Measurements from ENCODE around the gene KCNA4.
"Not testable (repeated sequence)": the region's sequence is repeated elsewhere in the genome, so short reads cannot be mapped to it uniquely, and the experiment has no call there.

The KCNA4 gene

DNA sequence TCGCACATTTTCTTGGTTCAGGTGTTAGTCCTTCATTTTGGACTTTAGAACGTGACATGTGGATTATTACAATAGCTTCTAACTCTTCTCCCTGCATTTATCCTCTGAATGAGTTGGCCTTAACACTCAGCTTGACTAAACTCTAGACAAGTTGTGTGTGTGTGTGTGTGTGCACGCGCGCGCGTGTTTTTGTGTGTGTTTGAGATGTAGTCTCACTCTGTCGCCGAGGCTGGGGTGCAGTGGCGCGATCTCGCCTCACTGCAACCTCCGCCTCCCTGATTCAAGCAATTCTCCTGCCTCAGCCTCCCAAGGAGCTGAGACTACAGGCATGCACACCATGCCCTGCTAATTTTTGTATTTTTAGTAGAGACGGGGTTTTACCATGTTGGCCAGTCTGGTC, 24.3 kb upstream of the KCNA4 start:
- no peak for TF ChIP-seq CTCF (IDR thresholded peaks at IDR 0.05; ENCODE audit: low read depth, low read length)
- DNase-seq (ENCODE audit: extremely low read depth, low read depth) = no peak

DNA sequence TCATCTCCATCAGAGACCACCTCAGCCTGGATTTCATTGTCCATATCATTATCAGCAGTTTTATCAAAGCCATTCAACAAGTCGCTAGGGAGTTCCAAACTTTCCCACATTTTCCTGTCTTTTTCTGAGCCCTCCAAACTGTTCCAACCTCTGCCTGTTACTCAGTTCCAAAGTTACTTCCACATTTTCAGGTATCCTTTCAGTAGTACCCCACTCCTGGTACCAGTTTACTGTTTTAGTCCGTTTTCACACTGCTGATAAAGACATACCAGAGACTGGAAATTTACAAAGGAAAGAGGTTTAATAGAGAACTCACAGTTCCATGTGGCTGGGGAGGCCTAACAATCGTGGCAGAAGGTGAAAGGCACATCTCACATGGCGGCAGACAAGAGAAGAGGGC, 17.9 kb upstream of the KCNA4 start:
- DNase-seq (ENCODE audit: extremely low read depth, low read depth) = not testable (repeated sequence)

DNA sequence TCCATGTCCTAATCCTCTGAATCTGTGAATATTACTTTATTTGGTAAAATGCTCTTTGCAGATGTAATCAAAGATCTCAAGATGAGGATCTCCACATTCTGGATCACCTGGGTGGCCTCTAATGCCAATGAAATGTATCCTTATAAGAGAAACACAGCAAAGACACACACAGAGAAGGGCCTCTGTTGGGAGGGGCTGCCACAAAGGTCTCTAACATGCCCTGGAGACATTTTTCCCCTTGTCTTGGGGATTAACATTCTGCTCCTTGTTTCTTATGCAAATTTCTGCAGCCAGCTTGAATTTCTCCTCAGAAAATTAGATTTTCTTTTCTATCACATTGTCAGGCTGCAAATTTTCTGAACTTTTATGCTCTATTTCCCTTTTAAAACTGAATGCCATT, 17.3 kb upstream of the KCNA4 start:
- not testable (repeated sequence) for DNase-seq (ENCODE audit: extremely low read depth, low read depth)

- TF ChIP-seq CTCF (IDR thresholded peaks at IDR 0.05; ENCODE audit: low read depth, low read length) = no peak
- no peak for DNase-seq (ENCODE audit: extremely low read depth, low read depth)
Observed at GRCh38 chr11:30025396-30026139, 8.7 kb upstream of the KCNA4 start.

DNA sequence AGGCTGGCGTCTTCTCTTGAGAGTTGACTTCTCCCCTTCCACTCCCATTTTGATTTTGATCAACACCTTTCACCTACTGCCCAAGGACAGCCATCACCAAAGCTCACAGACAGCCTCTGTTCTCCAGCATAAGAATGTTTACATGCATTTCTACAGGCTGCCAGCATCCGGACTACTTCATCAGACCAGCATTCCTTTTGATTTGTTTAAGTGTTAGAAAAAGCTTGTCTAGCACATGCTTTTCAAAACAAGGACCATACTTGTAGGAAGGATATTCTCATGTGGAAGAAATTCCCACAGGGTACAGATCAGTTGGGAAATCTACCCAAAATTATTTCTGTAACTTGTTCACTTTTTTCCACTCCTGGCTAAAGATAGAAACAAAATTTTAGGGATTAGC, 6.2 kb upstream of the KCNA4 start:
- TF ChIP-seq CTCF (IDR thresholded peaks at IDR 0.05; ENCODE audit: low read depth, low read length) = no peak
- DNase-seq (ENCODE audit: extremely low read depth, low read depth) = no peak

- TF ChIP-seq CTCF (IDR thresholded peaks at IDR 0.05; ENCODE audit: low read depth, low read length) = no peak
- no peak for DNase-seq (ENCODE audit: extremely low read depth, low read depth)
Observed at GRCh38 chr11:30019481-30019880, 2.7 kb upstream of the KCNA4 start.

DNA sequence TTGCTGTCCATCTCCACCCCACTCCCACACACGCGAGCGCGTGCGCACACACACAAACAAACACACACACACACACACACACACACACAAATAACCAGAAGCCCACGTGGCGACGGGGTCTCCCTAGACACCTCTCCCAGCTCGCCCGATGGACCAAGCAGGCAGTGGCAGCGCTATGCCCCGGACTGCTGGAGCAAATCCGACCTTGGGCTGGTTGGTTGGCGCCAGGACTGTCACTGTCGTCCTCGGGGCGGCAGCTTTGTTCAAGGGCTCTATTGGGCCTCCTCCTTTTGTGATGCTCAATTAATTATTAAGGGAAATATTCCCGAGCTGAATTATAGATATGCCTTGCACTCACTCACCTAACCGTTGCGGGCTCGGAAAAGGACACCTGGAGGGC, 1.7 kb upstream of the KCNA4 start:
- TF ChIP-seq CTCF (IDR thresholded peaks at IDR 0.05; ENCODE audit: low read depth, low read length) = no peak
- no peak for DNase-seq (ENCODE audit: extremely low read depth, low read depth)

DNA sequence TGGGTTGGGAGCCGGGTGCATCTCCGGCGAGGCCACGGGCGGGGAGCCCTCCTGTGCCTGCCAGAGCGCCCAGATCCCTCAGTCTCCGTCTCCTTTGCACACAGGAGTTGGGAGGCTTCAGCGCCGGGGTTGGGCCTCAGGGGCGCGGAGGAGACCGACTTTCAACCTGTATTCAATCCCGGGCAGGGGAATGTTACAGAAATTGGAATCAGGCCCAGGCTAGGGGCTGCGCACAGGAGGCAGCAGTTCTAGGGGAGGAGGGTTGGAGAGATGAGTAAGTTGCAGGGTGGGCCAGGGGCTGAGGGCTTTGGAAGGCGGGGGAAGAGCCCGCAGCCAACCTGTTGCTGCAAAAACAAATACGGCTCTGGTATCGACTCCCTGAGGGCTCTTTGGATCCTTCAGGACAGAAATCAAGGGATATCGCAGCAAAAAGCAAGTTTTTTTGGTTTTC, 640 bp upstream of the KCNA4 start:
- no peak for DNase-seq (ENCODE audit: extremely low read depth, low read depth)
- no peak for TF ChIP-seq CTCF (IDR thresholded peaks at IDR 0.05; ENCODE audit: low read depth, low read length)

All from AG09319 (cell line).